ENCODE measurements around the gene PRKCZ. TPM values are rescaled to one million over a fixed set of nuclear protein-coding genes. Genes with fewer than 3 reads are reported as not detected.

Gene PRKCZ
- polyA plus RNA-seq, 3 donors, result 0.74 to 1.9 (median 1.4) TPM

DNA sequence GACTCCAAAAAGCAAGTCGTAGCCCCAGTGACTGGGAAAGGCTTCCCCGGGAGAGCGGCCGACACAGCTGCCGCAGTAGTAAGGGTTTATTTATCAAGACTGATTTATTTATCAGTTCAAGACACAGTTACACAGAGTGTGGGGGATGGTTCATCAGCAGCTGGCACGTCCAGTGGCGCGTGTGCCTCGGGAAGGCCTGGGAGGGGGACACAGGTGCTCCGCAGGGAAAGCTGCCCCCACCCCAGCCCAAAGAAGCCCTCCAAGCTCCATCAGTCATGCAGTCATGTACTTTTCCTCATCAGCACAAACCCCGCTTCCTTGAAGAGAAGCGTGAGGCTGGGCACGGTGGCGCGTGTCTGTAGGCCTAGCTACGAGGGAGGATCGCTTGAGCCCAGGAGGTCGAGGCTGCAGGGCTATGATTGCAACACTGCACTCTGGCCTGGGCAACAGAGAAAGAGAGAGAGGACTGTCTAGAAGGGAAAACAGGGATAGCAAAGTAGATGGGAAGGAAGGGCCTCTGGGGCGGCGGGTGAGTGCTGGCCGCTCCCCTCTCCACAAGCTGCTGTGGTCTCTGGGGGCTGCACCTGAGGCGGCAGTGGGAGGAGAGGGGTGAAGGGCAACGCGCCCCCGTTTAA lies 53.2 kb downstream of the PRKCZ start:
- Histone ChIP-seq H3K4me2 (replicated peaks; ENCODE audit: extremely low read depth, low read length, poor library complexity, severe bottlenecking) (no peak overlapping the region), H3K27me3 (ENCODE audit: control insufficient read depth in 2 of 2, insufficient read depth in 2 of 2, low read length in 2 of 2) (no peaks in the 10 kb centered on the region), H3K79me2 (ENCODE audit: insufficient read depth, low read length) (no peaks in the 10 kb centered on the region), H4K20me1 (ENCODE audit: insufficient read depth, low read length) (no peaks in the 10 kb centered on the region), H3K36me3 (replicated peaks in 1 of 2; ENCODE audit: control insufficient read depth in 1 of 2, insufficient read depth in 2 of 2, low read length in 2 of 2) (no peaks in the 10 kb centered on the region), H3K27ac (ENCODE audit: low read depth in 1 of 2, low read length in 2 of 2) (no peak overlapping the region), H3K4me1 (ENCODE audit: control insufficient read depth in 1 of 2, insufficient read depth in 2 of 2, low read length in 2 of 2) (no peaks in the 10 kb centered on the region), H2AFZ (ENCODE audit: insufficient read depth, low read depth, low read length, poor library complexity, severe bottlenecking) (no peak overlapping the region), H3K9ac (ENCODE audit: insufficient read depth, low read length, poor library complexity, severe bottlenecking) (no peak overlapping the region), H3K4me3 (replicated peaks in 1 of 3; ENCODE audit: low read depth in 2 of 3, low read length in 3 of 3) (no peak overlapping the region), H3K9me3 (replicated peaks in 1 of 2; ENCODE audit: control insufficient read depth in 1 of 2, insufficient read depth in 1 of 2, low read length in 2 of 2) (no peaks in the 10 kb centered on the region)
- intact Hi-C loops (cut with micrococcal nuclease), result no loop called here
- DNase-seq, result no peak
- H3K27me3 Mint-ChIP-seq (ENCODE audit: low read depth in 3 of 3), result peaks cover under 1 to 9% (median 6%) of the 10 kb centered on the region in 3 donors
- no peak overlapping the region for H3K4me3 Mint-ChIP-seq
- H3K4me1 Mint-ChIP-seq, result no peaks in the 10 kb centered on the region
- no peaks in the 10 kb centered on the region for H3K36me3 Mint-ChIP-seq
- WGBS (ENCODE audit: insufficient coverage), result 86% methylated on average over 8 of the region's 25 CpGs
- TF ChIP-seq, protein P1, sequence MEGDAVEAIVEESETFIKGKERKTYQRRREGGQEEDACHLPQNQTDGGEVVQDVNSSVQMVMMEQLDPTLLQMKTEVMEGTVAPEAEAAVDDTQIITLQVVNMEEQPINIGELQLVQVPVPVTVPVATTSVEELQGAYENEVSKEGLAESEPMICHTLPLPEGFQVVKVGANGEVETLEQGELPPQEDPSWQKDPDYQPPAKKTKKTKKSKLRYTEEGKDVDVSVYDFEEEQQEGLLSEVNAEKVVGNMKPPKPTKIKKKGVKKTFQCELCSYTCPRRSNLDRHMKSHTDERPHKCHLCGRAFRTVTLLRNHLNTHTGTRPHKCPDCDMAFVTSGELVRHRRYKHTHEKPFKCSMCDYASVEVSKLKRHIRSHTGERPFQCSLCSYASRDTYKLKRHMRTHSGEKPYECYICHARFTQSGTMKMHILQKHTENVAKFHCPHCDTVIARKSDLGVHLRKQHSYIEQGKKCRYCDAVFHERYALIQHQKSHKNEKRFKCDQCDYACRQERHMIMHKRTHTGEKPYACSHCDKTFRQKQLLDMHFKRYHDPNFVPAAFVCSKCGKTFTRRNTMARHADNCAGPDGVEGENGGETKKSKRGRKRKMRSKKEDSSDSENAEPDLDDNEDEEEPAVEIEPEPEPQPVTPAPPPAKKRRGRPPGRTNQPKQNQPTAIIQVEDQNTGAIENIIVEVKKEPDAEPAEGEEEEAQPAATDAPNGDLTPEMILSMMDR (IDR thresholded peaks at IDR 0.05), result no peak
- peaks cover 0 to 5% (median 3%) of the 10 kb centered on the region in 7 donors for H3K9me3 Mint-ChIP-seq
- peak overlapping the region in 1 of 7 donors; percentile 52 for H3K27ac Mint-ChIP-seq

DNA sequence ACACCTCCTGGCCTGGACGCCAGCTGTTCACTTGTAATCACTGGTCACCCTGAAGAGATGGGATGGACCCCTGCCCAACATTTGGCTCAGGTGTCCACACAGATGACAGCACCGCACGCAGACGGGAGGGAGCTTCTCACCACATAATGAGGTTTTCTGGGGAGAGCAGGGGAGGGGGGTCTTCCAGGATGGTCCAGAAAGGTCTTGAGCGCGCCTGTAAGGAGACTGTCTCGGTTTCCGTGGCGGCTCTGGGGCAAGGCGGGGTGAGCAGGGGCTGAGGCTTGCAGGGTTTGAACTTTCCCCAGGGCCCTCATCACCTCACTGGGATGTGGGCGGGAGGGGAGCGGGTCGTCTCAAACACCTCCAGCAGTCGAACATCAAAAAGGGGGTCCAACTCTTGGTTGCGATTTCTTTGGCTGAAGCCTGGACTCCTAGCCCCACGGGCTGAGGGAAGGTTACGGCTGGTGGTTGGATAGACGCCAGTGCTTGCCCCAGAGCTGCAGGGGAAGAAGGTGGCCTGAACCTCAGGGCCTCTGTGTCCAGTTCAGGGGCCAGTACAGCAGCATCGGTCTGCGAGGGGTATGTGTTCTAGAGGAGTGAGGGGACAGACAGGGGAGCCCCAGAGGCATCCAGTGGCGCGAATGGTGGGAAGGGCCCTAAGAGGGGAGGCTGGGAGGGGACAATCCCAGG lies 53.8 kb downstream of the PRKCZ start:
- Histone ChIP-seq H3K9me3 (replicated peaks in 1 of 2; ENCODE audit: control insufficient read depth in 1 of 2, insufficient read depth in 1 of 2, low read length in 2 of 2) (no peaks in the 10 kb centered on the region), H3K4me2 (replicated peaks; ENCODE audit: extremely low read depth, low read length, poor library complexity, severe bottlenecking) (no peak overlapping the region), H3K4me1 (ENCODE audit: control insufficient read depth in 1 of 2, insufficient read depth in 2 of 2, low read length in 2 of 2) (no peaks in the 10 kb centered on the region), H2AFZ (ENCODE audit: insufficient read depth, low read depth, low read length, poor library complexity, severe bottlenecking) (no peak overlapping the region), H3K27me3 (ENCODE audit: control insufficient read depth in 2 of 2, insufficient read depth in 2 of 2, low read length in 2 of 2) (no peaks in the 10 kb centered on the region), H4K20me1 (ENCODE audit: insufficient read depth, low read length) (no peaks in the 10 kb centered on the region), H3K36me3 (replicated peaks in 1 of 2; ENCODE audit: control insufficient read depth in 1 of 2, insufficient read depth in 2 of 2, low read length in 2 of 2) (no peaks in the 10 kb centered on the region), H3K9ac (ENCODE audit: insufficient read depth, low read length, poor library complexity, severe bottlenecking) (no peak overlapping the region), H3K4me3 (replicated peaks in 1 of 3; ENCODE audit: low read depth in 2 of 3, low read length in 3 of 3) (no peak overlapping the region), H3K79me2 (ENCODE audit: insufficient read depth, low read length) (no peaks in the 10 kb centered on the region), H3K27ac (ENCODE audit: low read depth in 1 of 2, low read length in 2 of 2) (no peak overlapping the region)
- intact Hi-C loops (cut with micrococcal nuclease), result no loop called here
- Mint-ChIP-seq H3K27ac (no peak overlapping the region), H3K4me3 (no peak overlapping the region), H3K36me3 (no peaks in the 10 kb centered on the region), H3K4me1 (no peaks in the 10 kb centered on the region), H3K9me3 (peaks cover 0 to 2% (median under 1%) of the 10 kb centered on the region in 7 donors), H3K27me3 (ENCODE audit: low read depth in 3 of 3) (peaks cover 0 to 9% (median 6%) of the 10 kb centered on the region in 3 donors)
- no peak for DNase-seq
- 95% methylated on average over 17 of the region's 22 CpGs for WGBS (ENCODE audit: insufficient coverage)
- TF ChIP-seq, protein P1 (IDR thresholded peaks at IDR 0.05), result no peak
